Gastrocnemius medialis (tissue), 4 donors: ENCODE data around the gene GDI1.

Experiments used
- CTCF ChIP-seq, 5 experiments: fragments of 450-650 bp in 3 of 5; fragments of 200-600 bp in 2 of 5; sonication (generic) in 2 of 5; IDR thresholded peaks in 4 of 5; conservative IDR thresholded peaks in 1 of 5; 1 replicate in 4 of 5; 2 replicates in 1 of 5; pipeline ENCODE4 v1.5.1; 2016 to 2019; ENCODE audit warnings: antibody characterized with exemption in 5 of 5, mild to moderate bottlenecking in 3 of 5, moderate library complexity in 3 of 5
- POLR2A ChIP-seq, 2 donors: fragments of 450-650 bp; IDR thresholded peaks; one replicate each; pipeline ENCODE4 v1.6.1; 2017; ENCODE audit warnings: antibody characterized with exemption in 2 of 2, mild to moderate bottlenecking in 2 of 2, moderate library complexity in 2 of 2

GRCh38 chrX:154403858-154404257 is 33.1 kb upstream of the GDI1 start:
- TF ChIP-seq CTCF (IDR thresholded peaks at IDR 0.05 in 4 of 5, conservative IDR thresholded peaks at IDR 0.05 in 1 of 5) (no peak), POLR2A (IDR thresholded peaks at IDR 0.05) (no peak)
